Subcutaneous adipose tissue (tissue), 4 donors: ENCODE data around the gene TRIM43B. TPM values are rescaled to one million over a fixed set of nuclear protein-coding genes. Genes with fewer than 3 reads are reported as not detected.
"Not testable (repeated sequence)": the region's sequence is repeated elsewhere in the genome, so short reads cannot be mapped to it uniquely, and the experiment has no call there.

Source experiments
- CTCF ChIP-seq: fragments of 450-650 bp; IDR thresholded peaks from one replicate; pipeline ENCODE4 v1.5.1; 2016; ENCODE audit warnings: low read depth, mild to moderate bottlenecking, control low read depth, antibody characterized with exemption, moderate library complexity
- total RNA-seq, 4 donors: library from RNA; depleted of rRNA; stranded (reverse); fragments of >200 nt; gene quantifications; one replicate each; pipeline ENCODE4 v1.1.0, GENCODE V29; 2016

The TRIM43B gene
- not detected for total RNA-seq

GRCh38 chr2:95484654-95485053 lies at the start of gene TRIM43B:
TSS of gene TRIM43B (minus strand) at chr2:95484754. CDS start at chr2:95482714, 2,040 bp downstream.
- not testable (repeated sequence) for TF ChIP-seq CTCF

GRCh38 chr2:95531254-95531771 lies 46.8 kb upstream of the TRIM43B start:
- no peak for TF ChIP-seq CTCF

GRCh38 chr2:95530734-95531133 lies 46.2 kb upstream of the TRIM43B start:
- TF ChIP-seq CTCF = no peak

- no peak for TF ChIP-seq CTCF
Observed at GRCh38 chr2:95526360-95527341, 42.1 kb upstream of the TRIM43B start.

GRCh38 chr2:95525294-95526035 lies 40.9 kb upstream of the TRIM43B start:
- TF ChIP-seq CTCF = no peak

- no peak for TF ChIP-seq CTCF
Observed at GRCh38 chr2:95524195-95524594, 39.6 kb upstream of the TRIM43B start.

GRCh38 chr2:95514718-95515117 lies 30.2 kb upstream of the TRIM43B start:
- TF ChIP-seq CTCF = no peak
